GM12878 (cell line): Measurements from ENCODE around the gene MFSD12. TPM values are rescaled to one million over a fixed set of nuclear protein-coding genes. Genes with fewer than 3 reads are reported as not detected.
"Not testable (repeated sequence)": the region's sequence is repeated elsewhere in the genome, so short reads cannot be mapped to it uniquely, and the experiment has no call there.

Experiments used
- ATAC-seq: fragments of 200-7000 bp; cut with Tn5 transposase; 3 replicates; pipeline ENCODE4 v1.9.1; 2020; ENCODE audit warnings: mild to moderate bottlenecking, moderate library complexity
- BruUV-seq: library from RNA; stranded (reverse); fragments of 400-500 nt; replicated peaks from 2 replicates; lab custom pipeline; 2021; lab: Mats Ljungman, UMichigan
- CTCF ChIA-PET: fragments of 300-600 bp; sonication (Branson Sonifier 250); formaldehyde crosslinking; extraction: SDS; loops from one replicate; lab custom pipeline; 2021; ENCODE audit warnings: inconsistent platforms; lab: Yijun Ruan, JAX
- POLR2A ChIA-PET: fragments of 350-600 bp; formaldehyde crosslinking; extraction: SDS; loops from one replicate; lab custom pipeline; 2021; ENCODE audit warnings: inconsistent platforms; lab: Charles Lee
- RAD21 ChIA-PET: fragments of 300-600 bp; sonication (Branson Sonifier 250); formaldehyde crosslinking; loops from one replicate; lab custom pipeline; 2023; ENCODE audit warnings: antibody characterized with exemption; ENCODE audit not compliant: unreplicated experiment; lab: Charles Lee
- SMC1A ChIA-PET: fragments of 300-600 bp; sonication (Branson Sonifier 250); formaldehyde crosslinking; loops from one replicate; lab custom pipeline; 2023; ENCODE audit not compliant: unreplicated experiment, uncharacterized antibody; lab: Charles Lee
- DNase-seq: peaks from one replicate; pipeline ENCODE4 v3.0.0-alpha.2; 2011; ENCODE audit warnings: low read depth, low spot score
- FAIRE-seq: peaks from 3 replicates; lab custom pipeline; 2011; peaks lifted over from hg19 to GRCh38; lab: Jason Lieb, UNC
- H2AFZ ChIP-seq: 2 replicates; pipeline ENCODE4 v1.6.0; 2011; ENCODE audit warnings: low read depth, low read length, control low read depth; ENCODE audit not compliant: control insufficient read depth
- H3K27ac ChIP-seq: 2 replicates; pipeline ENCODE4 v1.5.1; 2011; ENCODE audit warnings: control low read depth; ENCODE audit not compliant: control insufficient read depth, insufficient read depth
- H3K27me3 ChIP-seq, 2 experiments: replicated peaks in 1 of 2; 2 replicates each; pipeline versions ENCODE4 v1.6.0 to v1.6.1; 2011; ENCODE audit warnings: low read length in 1 of 2; ENCODE audit not compliant: control insufficient read depth in 2 of 2, insufficient read depth in 2 of 2
- H3K36me3 ChIP-seq, 2 experiments: 2 replicates each; pipeline ENCODE4 v1.5.1; 2011; ENCODE audit warnings: low read length in 1 of 2; ENCODE audit not compliant: control insufficient read depth in 2 of 2, insufficient read depth in 2 of 2
- H3K4me1 ChIP-seq: 2 replicates; pipeline ENCODE4 v1.6.1; 2011; ENCODE audit warnings: mild to moderate bottlenecking, low read length, moderate library complexity, mixed read lengths; ENCODE audit not compliant: control insufficient read depth, insufficient read depth
- H3K4me2 ChIP-seq: 2 replicates; pipeline ENCODE4 v1.6.0; 2011; ENCODE audit warnings: control low read depth; ENCODE audit not compliant: control insufficient read depth, insufficient read depth
- H3K4me3 ChIP-seq: fragments of 200-600 bp; sonication (generic); 2 replicates; pipeline ENCODE4 v1.5.1; 2016
- H3K79me2 ChIP-seq: 2 replicates; pipeline ENCODE4 v1.6.0; 2011; ENCODE audit warnings: low read length; ENCODE audit not compliant: control insufficient read depth, insufficient read depth
- H3K9ac ChIP-seq: 2 replicates; pipeline ENCODE4 v1.8.0; 2011; ENCODE audit warnings: low read length, control low read depth, mixed read lengths; ENCODE audit not compliant: control insufficient read depth, insufficient read depth
- H3K9me3 ChIP-seq: replicated peaks from 3 replicates; pipeline ENCODE4 v1.5.1; 2011; ENCODE audit warnings: mild to moderate bottlenecking, low read length; ENCODE audit not compliant: control insufficient read depth, insufficient read depth
- H4K20me1 ChIP-seq: 2 replicates; pipeline ENCODE4 v1.6.0; 2011; ENCODE audit not compliant: control insufficient read depth, insufficient read depth
- ATF7 ChIP-seq: fragments of 450-650 bp; IDR thresholded peaks from 2 replicates; pipeline ENCODE4 v1.6.1; 2016; ENCODE audit warnings: low read depth, mild to moderate bottlenecking
- EGR1 ChIP-seq, 2 experiments: IDR thresholded peaks; 1 replicate in 1 of 2; 2 replicates in 1 of 2; pipeline ENCODE4 v1.6.1; 2011 to 2012; ENCODE audit warnings: low read depth in 2 of 2, low read length in 2 of 2, borderline replicate concordance in 1 of 2, mild to moderate bottlenecking in 1 of 2, moderate library complexity in 1 of 2
- TAF1 ChIP-seq: IDR thresholded peaks from 2 replicates; pipeline ENCODE4 v1.6.1; 2011; ENCODE audit warnings: mild to moderate bottlenecking, low read depth, low read length, borderline replicate concordance
- WGBS: methylation state at CpG from one replicate; pipeline ENCODE4 v1.1.6; 2016; ENCODE audit warnings: low lambda C conversion rate; ENCODE audit not compliant: insufficient replicate concordance, insufficient coverage; ENCODE audit errors: missing lambda C conversion rate; 5-methylcytosine and 5-hydroxymethylcytosine counted together
- in situ Hi-C: fragments of 300-500 bp; cut with MboI; formaldehyde crosslinking; loops from 9 replicates; pipeline ENCODE4 v1.14.3; 2018; ENCODE audit warnings: mixed read lengths
- intact Hi-C: fragments of 100-400 bp; cut with micrococcal nuclease; formaldehyde crosslinking; loops from one replicate; pipeline ENCODE4 v1.14.2; 2022; ENCODE audit not compliant: unreplicated experiment
- polyA plus RNA-seq, 11 experiments: library from polyadenylated mRNA; depleted of rRNA in 4 of 11; unstranded in 6 of 11; stranded (reverse) in 5 of 11; fragments of >200 nt; fragmentation: Nextera tagmentation in 4 of 11; fragmentation: Illumina TruSeq in 1 of 11; extraction: Ambion mirVana in 4 of 11; extraction: Trizol in 1 of 11; gene quantifications; 1 replicate in 1 of 11; 2 replicates in 10 of 11; pipeline versions ENCODE4 v1.2.1 to v1.2.3, GENCODE V29; 2011 to 2016; ENCODE audit warnings: inconsistent platforms in 2 of 11, missing spikeins in 2 of 11, low read depth in 1 of 11
- total RNA-seq, 4 experiments: library from RNA; depleted of rRNA in 3 of 4; stranded (reverse); fragments of >200 nt in 3 of 4; fragmentation: Illumina TruSeq in 1 of 4; extraction: Trizol in 1 of 4; gene quantifications; 2 replicates each; pipeline versions ENCODE4 v1.2.1 to v1.2.3, GENCODE V29; 2013 to 2021

The MFSD12 gene
- total and polyA plus RNA-seq, 10 of the 15 experiments (the other 5 are each of a cell fraction or from before 2014, with no cell fraction given): 0.58 to 65.9 (median 16.8) TPM

DNA sequence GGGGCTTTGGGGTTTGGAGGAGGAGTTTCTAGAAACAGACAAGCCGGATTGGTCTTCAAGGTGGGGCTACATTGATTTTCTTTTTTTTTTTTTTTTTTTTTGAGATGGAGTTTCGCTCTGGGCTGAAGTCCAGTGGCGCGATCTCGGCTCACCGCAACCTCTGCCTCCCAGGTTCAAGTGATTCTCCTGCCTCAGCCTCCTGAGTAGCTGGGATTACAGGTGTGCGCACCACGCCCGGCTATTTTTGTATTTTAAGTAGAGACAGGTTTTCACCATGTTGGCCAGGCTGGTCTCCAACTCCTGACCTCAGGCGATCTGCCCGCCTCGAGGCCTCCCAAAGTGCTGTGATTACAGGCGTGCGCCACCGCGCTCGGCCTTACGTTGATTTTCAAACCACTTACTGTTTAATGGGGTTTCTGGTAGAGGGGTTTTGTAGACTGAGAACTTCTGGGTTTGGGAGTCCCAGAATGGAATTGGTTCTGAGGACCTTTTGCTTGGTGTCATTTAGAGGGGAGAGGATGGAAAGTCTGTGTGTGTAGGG is 49.2 kb downstream of the MFSD12 start:
- BruUV-seq, intact Hi-C loops, in situ Hi-C loops, H3K27me3 ChIP-seq, H3K4me1 ChIP-seq, H3K4me2 ChIP-seq, H4K20me1 ChIP-seq, H2AFZ ChIP-seq, CTCF ChIA-PET, H3K27ac ChIP-seq, H3K9ac ChIP-seq, H3K9me3 ChIP-seq, FAIRE-seq, POLR2A ChIA-PET, SMC1A ChIA-PET, ATAC-seq, H3K36me3 ChIP-seq, DNase-seq, H3K4me3 ChIP-seq: not testable (repeated sequence)
- 89% methylated on average over 14 of the region's 18 CpGs for WGBS
- RAD21 ChIA-PET: interaction anchor here (0.7 kb wide), 1 partner anchor 1283 kb away, joined by 3 read pairs; no protein-coding TSS in a partner anchor
- peaks cover 46% of the 10 kb centered on the region for H3K79me2 ChIP-seq

DNA sequence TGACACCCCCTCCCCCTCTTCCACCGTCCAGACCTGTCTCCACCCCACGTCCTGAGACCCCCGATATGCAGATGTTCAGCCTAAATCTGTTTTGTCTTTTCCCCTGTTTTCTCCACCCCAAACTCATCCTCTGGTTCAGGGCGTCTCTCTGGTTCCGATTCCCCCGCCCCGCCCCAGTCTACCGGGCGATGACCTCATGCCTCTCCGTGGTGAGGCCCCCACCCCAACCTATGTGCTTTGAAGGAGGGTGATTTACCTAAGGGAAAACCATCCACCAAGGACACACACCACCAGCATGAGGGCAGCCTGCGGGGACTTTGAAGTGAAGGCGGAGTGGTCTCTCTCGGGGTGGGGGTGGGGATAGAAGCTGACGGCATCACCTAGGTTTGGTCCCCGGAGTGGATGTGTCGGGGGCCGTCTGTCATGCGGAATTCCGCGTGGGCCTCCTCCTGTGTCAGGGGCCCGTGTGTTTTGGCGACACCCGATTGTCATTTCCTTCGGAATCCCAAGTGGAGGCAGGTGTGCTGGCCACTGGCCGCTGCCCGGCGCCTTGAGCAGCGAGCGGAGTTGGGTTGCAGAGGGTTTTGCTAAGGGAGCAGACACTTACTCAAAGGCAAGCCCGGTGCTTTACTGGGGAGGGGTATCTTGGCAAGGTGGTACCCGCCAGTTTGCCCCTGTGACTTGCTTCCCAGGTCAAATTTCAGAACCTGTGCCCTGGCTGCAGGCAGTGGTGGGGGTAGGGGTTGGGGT is 49.8 kb downstream of the MFSD12 start:
- Histone ChIP-seq H3K4me2 (peak overlapping the region; percentile 66), H4K20me1 (no peaks in the 10 kb centered on the region), H3K9ac (peak overlapping the region; percentile 87), H3K79me2 (peaks cover 46% of the 10 kb centered on the region), H3K36me3 (peaks cover 0 to 1% of the 10 kb centered on the region in 2 experiments; a peak in 3 of 4 replicates), H3K9me3 (no peaks in the 10 kb centered on the region)
- DNase-seq: no peak
- RAD21 ChIA-PET: interaction anchor here (0.7 kb wide), 1 partner anchor 1283 kb away, joined by 3 read pairs; no protein-coding TSS in a partner anchor
- SMC1A ChIA-PET: no interaction called here
- in situ Hi-C loops: no loop called here
- no peak for TF ChIP-seq TAF1
- TF ChIP-seq EGR1 (IDR thresholded peaks at IDR 0.05; ENCODE audit: borderline replicate concordance in 1 of 2, low read depth in 2 of 2, low read length in 2 of 2): no peak
- peak; percentile 40 for TF ChIP-seq ATF7
- TF ChIP-seq, all 136 proteins: peak for 1
- Histone ChIP-seq H3K4me1 (peaks cover 7% of the 10 kb centered on the region), H3K27ac (0 out of 2 replicates have a peak overlapping the region, but pooled peaks have one; percentile 31), H3K4me3 (peak overlapping the region; percentile 99), H3K27me3 (no peaks in the 10 kb centered on the region), H2AFZ (no peak overlapping the region)
- intact Hi-C loops: no loop called here
- 63% methylated on average over 31 of the region's 31 CpGs for WGBS
- CTCF ChIA-PET: no interaction called here
- TSS peak; percentile 63 for BruUV-seq
- FAIRE-seq (no peak), ATAC-seq (no peak)
- POLR2A ChIA-PET: interaction anchor here (0.6 kb wide), 1 partner anchor 336 kb away, joined by 4 read pairs; no protein-coding TSS in a partner anchor
